ENCODE results near the gene DQX1. TPM values are rescaled to one million over a fixed set of nuclear protein-coding genes. Genes with fewer than 3 reads are reported as not detected.

DQX1 gene
- total and polyA plus RNA-seq, 2 of the 8 experiments (the other 6 are each of a cell fraction or from before 2014, with no cell fraction given): 0.76 to 1.1 TPM

DNA sequence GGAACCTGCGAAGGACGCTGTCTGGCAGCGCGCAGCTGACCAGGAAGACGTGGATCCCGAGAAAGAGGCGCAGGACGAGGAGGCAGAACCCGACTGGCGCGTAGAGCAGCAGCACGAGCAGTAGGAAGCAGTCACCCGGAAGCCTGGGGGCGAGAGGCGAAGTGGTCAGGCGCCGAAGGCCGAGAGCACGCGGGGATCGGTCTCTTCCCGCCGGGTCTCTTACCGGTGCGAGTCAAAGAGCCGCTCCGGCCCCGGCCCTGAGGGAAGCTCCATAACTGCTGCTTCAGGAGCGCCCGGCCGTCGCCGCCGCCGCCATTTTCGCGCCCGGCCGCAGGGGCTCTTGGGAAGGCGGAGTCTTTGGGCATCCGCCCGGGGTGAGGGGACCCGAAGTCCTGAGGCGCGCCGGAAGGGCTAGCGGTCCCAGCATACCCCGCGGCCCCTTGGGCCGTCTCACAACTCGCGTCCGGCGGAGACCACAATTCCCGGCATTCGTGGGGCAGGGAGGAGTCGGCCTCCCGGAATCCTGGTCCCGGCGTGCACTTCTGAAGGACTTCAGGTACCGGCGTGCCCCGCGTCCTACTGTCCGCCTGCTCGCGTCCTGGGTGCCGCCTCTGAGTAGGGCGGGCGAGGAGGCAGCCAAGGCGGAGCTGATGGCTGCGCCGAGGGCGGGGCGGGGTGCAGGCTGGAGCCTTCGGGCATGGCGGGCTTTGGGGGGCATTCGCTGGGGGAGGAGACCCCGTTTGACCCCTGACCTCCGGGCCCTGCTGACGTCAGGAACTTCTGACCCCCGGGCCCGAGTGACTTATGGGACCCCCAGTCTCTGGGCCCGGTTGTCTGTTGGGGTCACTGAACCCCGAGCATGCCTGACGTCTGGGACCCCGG is 3.6 kb upstream of the DQX1 start, which contains the start of the genes AUP1 and HTRA2 (continued):
- peak in 1 of 2 experiments; percentile 5; a peak in 1 of 3 replicates for TF ChIP-seq EP300 (IDR thresholded peaks at IDR 0.05; ENCODE audit: borderline replicate concordance in 1 of 2, low read depth in 2 of 2, low read length in 2 of 2)
- peak; percentile 76 for TF ChIP-seq CREB1 (IDR thresholded peaks at IDR 0.05)
- no peak for TF ChIP-seq CEBPB (IDR thresholded peaks at IDR 0.05; ENCODE audit: low read depth, low read length)
- peak; percentile 41 to 59; a peak in 1 of 4 replicates for TF ChIP-seq SIN3A (conservative IDR thresholded peaks at IDR 0.05 in 1 of 2, IDR thresholded peaks at IDR 0.05 in 1 of 2; ENCODE audit: low read depth in 1 of 2, low read length in 2 of 2)
- TF ChIP-seq RBBP5 (IDR thresholded peaks at IDR 0.05; ENCODE audit: borderline replicate concordance, low read depth, low read length): peak; percentile 88; the same call in 1 of the 2 replicates
- TF ChIP-seq FOSL1 (IDR thresholded peaks at IDR 0.05; ENCODE audit: insufficient read depth, low read depth, low read length): no peak
- no peak for TF ChIP-seq HDAC6 (IDR thresholded peaks at IDR 0.05; ENCODE audit: low read depth, low read length)
- no peak for TF ChIP-seq SP4 (IDR thresholded peaks at IDR 0.05; ENCODE audit: low read length)
- peak; percentile 91 for TF ChIP-seq KDM5A (IDR thresholded peaks at IDR 0.05; ENCODE audit: low read length)
- TF ChIP-seq CBX8 (IDR thresholded peaks at IDR 0.05; ENCODE audit: borderline replicate concordance, low read depth, low read length): no peak
- peak; percentile 96 for TF ChIP-seq TAF1 (IDR thresholded peaks at IDR 0.05; ENCODE audit: low read depth, low read length)
- TF ChIP-seq BRCA1 (IDR thresholded peaks at IDR 0.05; ENCODE audit: low read depth, low read length): no peak; the same call in 1 of the 2 replicates
- no peak; the same call in 1 of the 2 replicates for TF ChIP-seq SP1 (IDR thresholded peaks at IDR 0.05; ENCODE audit: low read depth, low read length)
- peak in 1 of 2 experiments; percentile 94; a peak in 2 of 3 replicates for TF ChIP-seq POLR2A (IDR thresholded peaks at IDR 0.05; ENCODE audit: control extremely low read depth in 1 of 2, low read depth in 2 of 2, low read length in 2 of 2)
- no peak for TF ChIP-seq SRF (IDR thresholded peaks at IDR 0.05; ENCODE audit: low read depth, low read length)
- no peak for TF ChIP-seq CHD1 (IDR thresholded peaks at IDR 0.05; ENCODE audit: low read depth, low read length)
- peak; percentile 67 for TF ChIP-seq CHD2 (IDR thresholded peaks at IDR 0.05; ENCODE audit: low read length)
- peak; percentile 74 for TF ChIP-seq TEAD4 (IDR thresholded peaks at IDR 0.05; ENCODE audit: low read depth, low read length)
- peak; percentile 58 for TF ChIP-seq ATF3 (IDR thresholded peaks at IDR 0.05; ENCODE audit: insufficient read depth, low read depth, low read length)
- TF ChIP-seq KDM1A (IDR thresholded peaks at IDR 0.05; ENCODE audit: borderline replicate concordance, low read length): no peak
- no peak for TF ChIP-seq POU5F1 (IDR thresholded peaks at IDR 0.05; ENCODE audit: low read depth, low read length)
- TF ChIP-seq JUN (IDR thresholded peaks at IDR 0.05; ENCODE audit: low read depth, low read length): no peak
- TF ChIP-seq, protein P1, sequence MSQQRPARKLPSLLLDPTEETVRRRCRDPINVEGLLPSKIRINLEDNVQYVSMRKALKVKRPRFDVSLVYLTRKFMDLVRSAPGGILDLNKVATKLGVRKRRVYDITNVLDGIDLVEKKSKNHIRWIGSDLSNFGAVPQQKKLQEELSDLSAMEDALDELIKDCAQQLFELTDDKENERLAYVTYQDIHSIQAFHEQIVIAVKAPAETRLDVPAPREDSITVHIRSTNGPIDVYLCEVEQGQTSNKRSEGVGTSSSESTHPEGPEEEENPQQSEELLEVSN (IDR thresholded peaks at IDR 0.05): no peak
